ENCODE results near the gene CORO2B.

CORO2B gene

DNA sequence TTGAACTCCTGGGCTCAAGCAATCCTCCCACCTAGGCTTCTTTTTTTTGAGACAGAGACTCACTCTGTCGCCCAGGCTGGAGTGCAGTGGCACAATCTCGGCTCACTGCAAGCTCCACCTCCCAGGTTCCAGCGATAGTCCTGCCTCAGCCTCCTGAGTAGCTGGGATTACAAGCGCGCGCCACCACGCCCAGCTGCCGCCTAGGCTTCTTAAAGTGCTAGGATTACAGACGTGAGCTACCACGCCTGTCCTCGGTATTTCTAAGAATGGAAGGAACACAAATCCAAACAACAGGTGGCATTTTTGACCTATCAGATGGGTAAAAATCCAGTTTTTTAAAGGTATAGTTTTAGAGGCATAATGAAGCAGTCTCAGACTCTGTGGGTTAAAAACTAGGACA, 128.1 kb downstream of the CORO2B start:
- WGBS, 2 experiments = 90 to 93% methylated on average over 11 of the region's 11 CpGs
- Histone ChIP-seq H3K4me3 (ENCODE audit: insufficient read depth, low read depth, low read length) (no peak overlapping the region), H3K4me1 (ENCODE audit: control insufficient read depth, insufficient read depth, low read length) (no peaks in the 10 kb centered on the region), H3K36me3 (ENCODE audit: control insufficient read depth, insufficient read depth, low read length) (no peaks in the 10 kb centered on the region), H3K27me3 (ENCODE audit: control insufficient read depth, insufficient read depth, low read length, poor library complexity, severe bottlenecking) (no peaks in the 10 kb centered on the region), H3K9me3 (ENCODE audit: control insufficient read depth, low read length) (no peaks in the 10 kb centered on the region), H3K27ac (ENCODE audit: insufficient read depth, low read depth, low read length, poor library complexity, severe bottlenecking) (no peak overlapping the region)

DNA sequence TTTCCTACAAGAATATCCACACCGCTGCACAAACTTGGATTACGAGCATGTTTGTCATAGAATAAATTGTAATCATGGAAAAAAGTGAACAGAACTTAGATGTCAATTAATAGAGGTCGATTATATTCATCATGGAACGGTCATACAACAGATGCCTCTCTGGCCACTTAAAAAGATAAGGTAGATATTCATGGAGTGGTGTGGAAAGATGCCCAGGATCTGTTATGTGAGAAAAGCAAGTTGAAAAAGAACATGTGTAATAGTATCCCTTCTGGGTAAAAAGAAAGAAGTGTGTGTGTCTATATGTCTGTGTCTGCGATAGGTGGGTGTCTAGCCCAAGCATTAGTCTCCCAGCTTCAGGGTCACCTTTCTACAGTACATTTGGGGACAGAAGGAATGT, 128.6 kb downstream of the CORO2B start:
- 75 to 96% methylated on average over 4 to 5 of the region's 5 CpGs for WGBS, 2 experiments
- Histone ChIP-seq H3K27me3 (ENCODE audit: control insufficient read depth, insufficient read depth, low read length, poor library complexity, severe bottlenecking) (no peaks in the 10 kb centered on the region), H3K4me1 (ENCODE audit: control insufficient read depth, insufficient read depth, low read length) (no peaks in the 10 kb centered on the region), H3K27ac (ENCODE audit: insufficient read depth, low read depth, low read length, poor library complexity, severe bottlenecking) (no peak overlapping the region), H3K9me3 (ENCODE audit: control insufficient read depth, low read length) (no peaks in the 10 kb centered on the region), H3K4me3 (ENCODE audit: insufficient read depth, low read depth, low read length) (no peak overlapping the region), H3K36me3 (ENCODE audit: control insufficient read depth, insufficient read depth, low read length) (no peaks in the 10 kb centered on the region)

GRCh38 chr15:68709876-68710275, 131.1 kb downstream of the CORO2B start:
- H3K9me3 ChIP-seq (ENCODE audit: control insufficient read depth, low read length) = no peaks in the 10 kb centered on the region
- no peak overlapping the region for H3K27ac ChIP-seq (ENCODE audit: insufficient read depth, low read depth, low read length, poor library complexity, severe bottlenecking)
- H3K4me1 ChIP-seq (ENCODE audit: control insufficient read depth, insufficient read depth, low read length) = no peaks in the 10 kb centered on the region
- H3K36me3 ChIP-seq (ENCODE audit: control insufficient read depth, insufficient read depth, low read length) = no peaks in the 10 kb centered on the region
- 80 to 82% methylated on average over 1 of the region's 1 CpG for WGBS, 2 experiments
- H3K27me3 ChIP-seq (ENCODE audit: control insufficient read depth, insufficient read depth, low read length, poor library complexity, severe bottlenecking) = no peaks in the 10 kb centered on the region
- H3K4me3 ChIP-seq (ENCODE audit: insufficient read depth, low read depth, low read length) = no peak overlapping the region

GRCh38 chr15:68710536-68710935, 131.7 kb downstream of the CORO2B start:
- Histone ChIP-seq H3K9me3 (ENCODE audit: control insufficient read depth, low read length) (no peaks in the 10 kb centered on the region), H3K27ac (ENCODE audit: insufficient read depth, low read depth, low read length, poor library complexity, severe bottlenecking) (no peak overlapping the region), H3K36me3 (ENCODE audit: control insufficient read depth, insufficient read depth, low read length) (no peaks in the 10 kb centered on the region), H3K4me1 (ENCODE audit: control insufficient read depth, insufficient read depth, low read length) (no peaks in the 10 kb centered on the region), H3K4me3 (ENCODE audit: insufficient read depth, low read depth, low read length) (no peak overlapping the region), H3K27me3 (ENCODE audit: control insufficient read depth, insufficient read depth, low read length, poor library complexity, severe bottlenecking) (no peaks in the 10 kb centered on the region)
- 92 to 95% methylated on average over 16 of the region's 16 CpGs for WGBS, 2 experiments

DNA sequence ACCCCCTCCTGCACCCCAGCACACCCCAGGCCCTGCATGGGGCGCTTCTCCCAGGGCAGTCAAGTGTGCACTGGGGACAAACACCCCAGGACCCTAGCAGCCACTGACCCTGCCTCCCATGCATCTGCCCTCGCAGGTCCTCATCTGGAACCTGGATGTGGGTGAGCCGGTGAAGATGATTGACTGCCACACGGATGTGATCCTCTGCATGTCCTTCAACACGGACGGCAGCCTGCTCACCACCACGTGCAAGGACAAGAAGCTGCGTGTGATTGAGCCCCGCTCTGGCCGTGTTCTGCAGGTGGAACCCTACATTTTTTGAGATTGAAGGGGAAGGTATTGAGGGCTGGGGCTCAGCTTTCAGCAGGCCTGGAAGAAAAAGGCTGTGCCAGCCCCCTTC, 132.6 kb downstream of the CORO2B start:
- H3K9me3 ChIP-seq (ENCODE audit: control insufficient read depth, low read length) = no peaks in the 10 kb centered on the region
- no peaks in the 10 kb centered on the region for H3K27me3 ChIP-seq (ENCODE audit: control insufficient read depth, insufficient read depth, low read length, poor library complexity, severe bottlenecking)
- H3K27ac ChIP-seq (ENCODE audit: insufficient read depth, low read depth, low read length, poor library complexity, severe bottlenecking) = no peak overlapping the region
- H3K36me3 ChIP-seq (ENCODE audit: control insufficient read depth, insufficient read depth, low read length) = no peaks in the 10 kb centered on the region
- H3K4me3 ChIP-seq (ENCODE audit: insufficient read depth, low read depth, low read length) = no peak overlapping the region
- H3K4me1 ChIP-seq (ENCODE audit: control insufficient read depth, insufficient read depth, low read length) = no peaks in the 10 kb centered on the region
- 82% methylated on average over 10 of the region's 10 CpGs for WGBS, 2 experiments

- H3K4me3 ChIP-seq (ENCODE audit: insufficient read depth, low read depth, low read length) = no peak overlapping the region
- no peaks in the 10 kb centered on the region for H3K27me3 ChIP-seq (ENCODE audit: control insufficient read depth, insufficient read depth, low read length, poor library complexity, severe bottlenecking)
- no peaks in the 10 kb centered on the region for H3K4me1 ChIP-seq (ENCODE audit: control insufficient read depth, insufficient read depth, low read length)
- H3K36me3 ChIP-seq (ENCODE audit: control insufficient read depth, insufficient read depth, low read length) = no peaks in the 10 kb centered on the region
- 91 to 95% methylated on average over 4 of the region's 4 CpGs for WGBS, 2 experiments
- H3K9me3 ChIP-seq (ENCODE audit: control insufficient read depth, low read length) = no peaks in the 10 kb centered on the region
- no peak overlapping the region for H3K27ac ChIP-seq (ENCODE audit: insufficient read depth, low read depth, low read length, poor library complexity, severe bottlenecking)
Measured at GRCh38 chr15:68712886-68713285, 134.1 kb downstream of the CORO2B start.

DNA sequence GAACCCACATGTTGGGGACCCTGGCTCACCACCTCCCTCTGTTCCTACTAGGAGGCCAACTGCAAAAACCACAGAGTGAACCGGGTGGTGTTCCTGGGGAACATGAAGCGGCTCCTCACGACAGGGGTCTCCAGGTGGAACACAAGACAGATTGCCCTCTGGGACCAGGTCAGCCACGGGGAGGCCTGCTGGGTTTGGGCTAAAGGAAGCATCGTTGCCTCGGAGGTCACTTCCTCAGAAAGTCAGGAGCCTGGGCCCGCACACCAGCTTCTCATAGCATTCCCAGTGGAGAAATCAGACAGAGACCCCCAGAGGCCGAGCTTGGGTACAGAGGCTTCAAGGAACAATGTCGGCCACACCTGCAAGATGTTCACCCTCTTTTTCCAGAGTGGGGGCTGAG, 135.1 kb downstream of the CORO2B start:
- 90 to 91% methylated on average over 9 of the region's 9 CpGs for WGBS, 2 experiments

DNA sequence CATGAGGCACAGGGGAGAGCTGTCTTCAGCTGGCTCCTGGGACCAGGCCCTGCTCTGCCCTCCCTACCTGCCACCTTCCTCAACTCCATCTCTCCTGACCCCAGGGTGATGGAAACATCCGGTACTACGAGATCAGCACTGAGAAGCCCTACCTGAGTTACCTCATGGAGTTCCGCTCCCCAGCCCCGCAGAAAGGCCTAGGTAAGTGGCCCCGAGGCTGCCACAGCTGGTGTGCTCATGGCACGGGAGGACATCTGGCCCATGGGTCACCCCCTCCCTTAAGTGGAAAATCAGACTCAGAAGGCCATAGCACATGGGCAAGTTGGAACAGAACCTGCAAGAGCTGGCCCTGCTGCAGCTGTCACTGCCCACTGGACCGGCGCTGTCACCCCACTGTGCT, 136.3 kb downstream of the CORO2B start:
- Histone ChIP-seq H3K4me3 (ENCODE audit: insufficient read depth, low read depth, low read length) (no peak overlapping the region), H3K4me1 (ENCODE audit: control insufficient read depth, insufficient read depth, low read length) (no peaks in the 10 kb centered on the region), H3K27ac (ENCODE audit: insufficient read depth, low read depth, low read length, poor library complexity, severe bottlenecking) (no peak overlapping the region), H3K27me3 (ENCODE audit: control insufficient read depth, insufficient read depth, low read length, poor library complexity, severe bottlenecking) (no peaks in the 10 kb centered on the region), H3K36me3 (ENCODE audit: control insufficient read depth, insufficient read depth, low read length) (no peaks in the 10 kb centered on the region), H3K9me3 (ENCODE audit: control insufficient read depth, low read length) (no peaks in the 10 kb centered on the region)
- 94 to 95% methylated on average over 8 of the region's 8 CpGs for WGBS, 2 experiments

More for the DNA sequence above, 135.1 kb downstream of the CORO2B start:
- Histone ChIP-seq H3K36me3 (ENCODE audit: control insufficient read depth, insufficient read depth, low read length) (no peaks in the 10 kb centered on the region), H3K27me3 (ENCODE audit: control insufficient read depth, insufficient read depth, low read length, poor library complexity, severe bottlenecking) (no peaks in the 10 kb centered on the region), H3K27ac (ENCODE audit: insufficient read depth, low read depth, low read length, poor library complexity, severe bottlenecking) (no peak overlapping the region), H3K4me3 (ENCODE audit: insufficient read depth, low read depth, low read length) (no peak overlapping the region), H3K4me1 (ENCODE audit: control insufficient read depth, insufficient read depth, low read length) (no peaks in the 10 kb centered on the region), H3K9me3 (ENCODE audit: control insufficient read depth, low read length) (no peaks in the 10 kb centered on the region)

GRCh38 chr15:68717951-68718350, 139.2 kb downstream of the CORO2B start:
- no peaks in the 10 kb centered on the region for H3K9me3 ChIP-seq (ENCODE audit: control insufficient read depth, low read length)
- no peaks in the 10 kb centered on the region for H3K4me1 ChIP-seq (ENCODE audit: control insufficient read depth, insufficient read depth, low read length)
- H3K4me3 ChIP-seq (ENCODE audit: insufficient read depth, low read depth, low read length) = no peak overlapping the region
- no peaks in the 10 kb centered on the region for H3K36me3 ChIP-seq (ENCODE audit: control insufficient read depth, insufficient read depth, low read length)
- no peaks in the 10 kb centered on the region for H3K27me3 ChIP-seq (ENCODE audit: control insufficient read depth, insufficient read depth, low read length, poor library complexity, severe bottlenecking)
- WGBS, 2 experiments = 93 to 94% methylated on average over 3 of the region's 3 CpGs
- H3K27ac ChIP-seq (ENCODE audit: insufficient read depth, low read depth, low read length, poor library complexity, severe bottlenecking) = no peak overlapping the region

GRCh38 chr15:68718468-68718867, 139.7 kb downstream of the CORO2B start:
- Histone ChIP-seq H3K9me3 (ENCODE audit: control insufficient read depth, low read length) (no peaks in the 10 kb centered on the region), H3K4me1 (ENCODE audit: control insufficient read depth, insufficient read depth, low read length) (no peaks in the 10 kb centered on the region), H3K4me3 (ENCODE audit: insufficient read depth, low read depth, low read length) (no peak overlapping the region), H3K27me3 (ENCODE audit: control insufficient read depth, insufficient read depth, low read length, poor library complexity, severe bottlenecking) (no peaks in the 10 kb centered on the region), H3K27ac (ENCODE audit: insufficient read depth, low read depth, low read length, poor library complexity, severe bottlenecking) (no peak overlapping the region), H3K36me3 (ENCODE audit: control insufficient read depth, insufficient read depth, low read length) (no peaks in the 10 kb centered on the region)
- WGBS, 2 experiments = 88% methylated on average over 12 of the region's 12 CpGs

DNA sequence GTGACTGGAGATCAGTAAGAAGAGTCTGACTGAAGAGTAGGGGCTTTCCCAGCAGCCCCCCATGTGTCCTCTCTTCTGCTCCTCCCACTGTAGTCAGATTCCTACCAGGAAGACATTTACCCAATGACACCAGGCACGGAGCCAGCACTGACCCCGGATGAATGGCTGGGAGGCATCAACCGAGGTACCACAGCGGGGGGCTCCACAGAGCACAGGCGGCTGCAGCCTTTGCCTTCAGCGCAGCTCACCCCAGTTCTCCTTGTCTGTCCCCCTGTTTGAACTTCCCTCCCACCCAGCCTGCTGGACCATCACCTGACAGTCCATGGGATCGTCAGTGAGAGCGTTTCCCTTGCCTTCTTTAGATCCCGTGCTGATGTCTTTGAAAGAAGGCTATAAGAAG, 140.3 kb downstream of the CORO2B start:
- no peaks in the 10 kb centered on the region for H3K36me3 ChIP-seq (ENCODE audit: control insufficient read depth, insufficient read depth, low read length)
- H3K9me3 ChIP-seq (ENCODE audit: control insufficient read depth, low read length) = no peaks in the 10 kb centered on the region
- WGBS, 2 experiments = 85% methylated on average over 9 of the region's 9 CpGs
- no peak overlapping the region for H3K4me3 ChIP-seq (ENCODE audit: insufficient read depth, low read depth, low read length)
- H3K4me1 ChIP-seq (ENCODE audit: control insufficient read depth, insufficient read depth, low read length) = no peaks in the 10 kb centered on the region
- no peaks in the 10 kb centered on the region for H3K27me3 ChIP-seq (ENCODE audit: control insufficient read depth, insufficient read depth, low read length, poor library complexity, severe bottlenecking)
- H3K27ac ChIP-seq (ENCODE audit: insufficient read depth, low read depth, low read length, poor library complexity, severe bottlenecking) = no peak overlapping the region

Measured in ectodermal cell (in vitro differentiated cells).